GM23248 (cell line): ENCODE data around the gene TAF4.

Source experiments
- EZH2 ChIP-seq: fragments of 200-600 bp; sonication (generic); IDR thresholded peaks from 2 replicates; pipeline ENCODE4 v1.6.1; 2018; ENCODE audit warnings: antibody characterized with exemption, mild to moderate bottlenecking; ENCODE audit not compliant: insufficient read depth, poor library complexity, severe bottlenecking
- EZH2phosphoT487 ChIP-seq: fragments of 200-600 bp; sonication (generic); IDR thresholded peaks from 2 replicates; pipeline ENCODE4 v1.6.1; 2018; ENCODE audit warnings: antibody characterized with exemption, moderate library complexity, mild to moderate bottlenecking, low read depth; ENCODE audit not compliant: insufficient read depth

GRCh38 chr20:61998343-61999121 is 67.1 kb downstream of the TAF4 start:
- TF ChIP-seq EZH2 (no peak), EZH2phosphoT487 (no peak)
